Small intestine (tissue), 7 donors: Measurements from ENCODE around the gene CEP41. TPM values are rescaled to one million over a fixed set of nuclear protein-coding genes. Genes with fewer than 3 reads are reported as not detected.
"Not testable (repeated sequence)": the region's sequence is repeated elsewhere in the genome, so short reads cannot be mapped to it uniquely, and the experiment has no call there.

Source experiments
- DNase-seq, 2 donors: peaks; one replicate each; pipeline versions ENCODE4 v3.0.0 to v3.0.0-alpha.2; 2013
- FAIRE-seq: peaks from 2 replicates; lab custom pipeline; 2012; peaks lifted over from hg19 to GRCh38; lab: Jason Lieb, UNC
- H3K27ac ChIP-seq, 3 donors: one replicate each; pipeline ENCODE4 v1.5.1; 2013; ENCODE audit warnings: low read length in 2 of 3, mild to moderate bottlenecking in 2 of 3, control low read depth in 1 of 3, inconsistent platforms in 1 of 3, low read depth in 1 of 3, moderate library complexity in 1 of 3
- H3K27me3 ChIP-seq, 3 donors: one replicate each; pipeline ENCODE4 v1.6.1; 2013; ENCODE audit warnings: low read length in 3 of 3, inconsistent platforms in 1 of 3; ENCODE audit not compliant: control insufficient read depth in 3 of 3, insufficient read depth in 3 of 3
- H3K36me3 ChIP-seq, 3 donors: one replicate each; pipeline ENCODE4 v1.6.1; 2013; ENCODE audit warnings: low read length in 3 of 3, inconsistent platforms in 1 of 3, low read depth in 1 of 3, mild to moderate bottlenecking in 1 of 3, moderate library complexity in 1 of 3; ENCODE audit not compliant: control insufficient read depth in 3 of 3, insufficient read depth in 2 of 3
- H3K4me1 ChIP-seq, 3 donors: one replicate each; pipeline ENCODE4 v1.6.1; 2013; ENCODE audit warnings: low read length in 2 of 3, inconsistent platforms in 1 of 3, low read depth in 1 of 3, mild to moderate bottlenecking in 1 of 3, moderate library complexity in 1 of 3; ENCODE audit not compliant: control insufficient read depth in 3 of 3, insufficient read depth in 2 of 3
- H3K4me3 ChIP-seq, 3 donors: one replicate each; pipeline ENCODE4 v1.5.1; 2013; ENCODE audit warnings: low read length in 3 of 3, control low read depth in 1 of 3, inconsistent platforms in 1 of 3, low read depth in 1 of 3, mild to moderate bottlenecking in 1 of 3, moderate library complexity in 1 of 3
- H3K9me3 ChIP-seq, 2 donors: one replicate each; pipeline ENCODE4 v1.6.1; 2013; ENCODE audit warnings: low read depth in 1 of 2, low read length in 1 of 2; ENCODE audit not compliant: control insufficient read depth in 2 of 2, insufficient read depth in 1 of 2
- WGBS, 3 donors: extraction: QIAGEN DNeasy Blood & Tissue Kit; methylation state at CpG; one replicate each; pipeline ENCODE4 v1.1.7; 2013; 5-methylcytosine and 5-hydroxymethylcytosine counted together
- polyA plus RNA-seq, 4 donors: library from polyadenylated mRNA; stranded (reverse) in 3 of 4; unstranded in 1 of 4; fragments of 200-250 nt in 3 of 4; fragments of 120-200 nt in 1 of 4; gene quantifications; one replicate each; pipeline versions ENCODE4 v1.2.1 to v1.2.3, GENCODE V29; 2013
- donor health status: healthy with polysubstance abuse.
- donor health status: control.
- donor health status: control.
- donor health status: Bipolar disorder and iron deficiency.
- donor health status: healthy.

Gene CEP41
- polyA plus RNA-seq, 4 donors = 3.0 to 11.8 (median 6.2) TPM; not detected in 1

DNA sequence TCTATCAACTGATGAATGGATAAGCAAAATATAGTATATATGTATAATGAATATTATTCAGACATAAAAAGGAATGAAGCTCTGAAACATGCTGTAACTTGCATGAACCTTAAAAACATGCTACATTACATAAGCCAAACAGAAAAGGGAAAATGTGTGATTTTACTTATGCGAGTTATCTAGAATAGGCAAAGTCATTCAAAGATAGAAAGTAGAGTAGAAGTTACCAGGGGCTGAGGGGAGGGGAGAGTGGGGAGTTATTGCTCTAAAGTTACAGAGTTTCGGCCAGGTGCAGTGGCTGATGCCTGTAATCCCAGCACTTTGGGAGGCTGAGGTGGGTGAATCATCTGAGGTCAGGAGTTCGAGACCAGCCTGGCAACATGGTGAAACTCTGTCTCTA lies 10.5 kb upstream of the CEP41 start:
- H3K36me3 ChIP-seq, H3K27me3 ChIP-seq, H3K4me3 ChIP-seq, H3K27ac ChIP-seq, H3K9me3 ChIP-seq, H3K4me1 ChIP-seq, DNase-seq, FAIRE-seq: not testable (repeated sequence)
- 77 to 95% (median 91%) methylated on average over 3 of the region's 3 CpGs for WGBS, 3 donors

DNA sequence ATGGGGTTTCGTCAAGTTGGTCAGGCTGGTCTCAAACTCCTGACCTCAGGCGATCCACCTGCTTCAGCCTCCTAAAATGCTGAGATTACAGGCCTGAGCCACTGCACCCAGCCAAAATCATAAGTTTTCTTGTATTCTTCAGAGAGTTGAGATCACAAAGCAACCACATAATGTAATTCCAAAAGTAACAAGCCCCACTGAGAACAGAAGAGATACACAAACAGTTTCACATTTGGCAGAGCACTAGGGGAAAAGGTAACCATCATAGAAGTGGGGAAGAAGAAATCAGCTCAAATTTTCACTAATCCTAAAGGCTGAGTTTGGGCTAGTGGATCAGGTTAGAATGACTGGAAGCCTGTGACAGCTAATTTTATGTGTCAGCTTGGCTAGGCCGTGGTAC lies 5.4 kb upstream of the CEP41 start:
- Histone ChIP-seq H3K27me3 (no peaks in the 10 kb centered on the region), H3K9me3 (peaks cover 0 to 4% of the 10 kb centered on the region in 2 donors), H3K4me1 (peaks cover 0 to 5% (median 0%) of the 10 kb centered on the region in 3 donors), H3K4me3 (no peak overlapping the region), H3K36me3 (no peaks in the 10 kb centered on the region), H3K27ac (no peak overlapping the region)
- DNase-seq (no peak), FAIRE-seq (no peak)
- 72 to 86% (median 85%) methylated on average over 3 of the region's 3 CpGs for WGBS, 3 donors

DNA sequence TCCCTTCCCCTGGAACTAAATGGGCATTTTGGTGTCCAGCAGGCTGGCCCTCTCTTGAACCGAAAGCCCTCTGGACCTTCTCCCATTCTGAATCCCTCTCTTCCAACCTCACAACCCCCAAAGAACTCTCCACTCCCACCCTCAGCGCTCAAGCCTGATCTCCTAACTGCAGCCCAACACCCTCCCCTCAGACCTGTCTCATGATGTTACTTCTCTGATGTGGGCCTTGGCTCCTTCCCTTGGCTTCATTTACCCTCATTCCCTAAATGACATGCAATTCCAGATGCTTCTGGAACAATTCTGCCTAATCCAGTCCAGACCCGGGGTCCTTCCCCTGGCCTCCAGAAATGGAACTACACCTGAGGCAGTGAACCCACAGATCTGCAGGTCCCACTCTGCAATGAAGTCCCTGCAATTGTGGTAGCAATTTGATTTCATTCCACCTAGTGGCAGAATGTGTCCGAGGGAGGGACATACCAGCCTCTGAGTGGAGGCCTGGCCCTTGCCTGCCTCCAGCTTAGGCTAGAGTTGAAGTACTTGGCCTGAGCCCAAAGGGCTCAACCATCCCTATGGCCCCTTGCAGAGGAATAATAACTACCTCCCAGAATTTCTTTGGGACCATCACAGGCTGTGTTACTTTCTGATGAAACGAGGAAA lies 4.1 kb upstream of the CEP41 start:
- no peak for FAIRE-seq

DNA sequence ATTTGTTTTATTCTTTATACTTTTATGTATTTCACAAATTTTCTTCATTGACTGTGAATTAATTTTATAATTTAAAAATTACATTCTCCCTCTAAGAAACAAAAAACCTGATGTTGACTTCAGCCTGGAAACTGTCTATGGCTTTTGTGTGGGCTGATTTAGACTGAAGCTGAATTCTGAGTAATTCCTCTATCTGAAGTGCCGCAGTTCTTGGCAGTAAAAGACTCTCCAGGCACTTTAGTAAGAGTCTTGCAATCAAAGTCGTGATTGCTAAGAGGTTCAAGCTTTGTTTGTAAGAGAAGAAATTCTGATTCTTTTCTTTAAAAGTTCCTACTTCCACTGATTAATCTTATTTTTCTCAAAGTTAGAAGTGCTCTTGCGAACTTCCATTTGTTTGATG lies 3.4 kb upstream of the CEP41 start:
- FAIRE-seq (no peak), DNase-seq (no peak)
- Histone ChIP-seq H3K27me3 (no peaks in the 10 kb centered on the region), H3K4me1 (peaks cover 0 to 5% (median 4%) of the 10 kb centered on the region in 3 donors), H3K36me3 (no peaks in the 10 kb centered on the region), H3K4me3 (no peak overlapping the region), H3K27ac (no peak overlapping the region), H3K9me3 (peaks cover 0 to 8% of the 10 kb centered on the region in 2 donors)
- 60 to 90% (median 83%) methylated on average over 3 of the region's 3 CpGs for WGBS, 3 donors

More for the DNA sequence above, 4.1 kb upstream of the CEP41 start:
- DNase-seq = no peak
- Histone ChIP-seq H3K27me3 (no peaks in the 10 kb centered on the region), H3K4me3 (no peak overlapping the region), H3K4me1 (peaks cover 0 to 5% (median 4%) of the 10 kb centered on the region in 3 donors), H3K27ac (no peak overlapping the region), H3K36me3 (no peaks in the 10 kb centered on the region), H3K9me3 (peaks cover 0 to 8% of the 10 kb centered on the region in 2 donors)
- WGBS, 3 donors = 84 to 94% (median 86%) methylated on average over 5 of the region's 5 CpGs

DNA sequence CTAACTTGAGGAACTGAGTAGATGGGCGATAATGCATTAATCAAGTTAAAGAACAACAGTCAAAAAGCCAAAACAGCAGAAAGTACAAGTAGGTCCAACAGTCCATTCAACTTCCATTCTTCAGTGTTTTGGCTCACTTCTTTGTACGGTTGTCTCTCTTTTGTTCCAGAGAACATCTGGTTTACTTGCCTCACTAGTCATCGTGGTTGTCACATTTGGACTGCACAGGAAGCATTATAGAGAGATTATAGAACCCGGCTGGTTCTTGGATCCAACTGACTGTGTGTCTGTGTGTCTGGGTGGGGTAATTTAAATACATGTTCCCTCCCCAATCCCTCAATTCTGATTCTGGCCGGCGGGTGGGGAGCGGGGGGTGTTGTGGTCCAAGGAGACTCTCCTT lies 1.8 kb upstream of the CEP41 start:
- H3K36me3 ChIP-seq = no peaks in the 10 kb centered on the region
- peaks cover 0 to 5% (median 4%) of the 10 kb centered on the region in 3 donors for H3K4me1 ChIP-seq
- H3K4me3 ChIP-seq = no peak overlapping the region
- no peak for DNase-seq
- no peaks in the 10 kb centered on the region for H3K27me3 ChIP-seq
- peaks cover 0 to 7% of the 10 kb centered on the region in 2 donors for H3K9me3 ChIP-seq
- no peak for FAIRE-seq
- H3K27ac ChIP-seq = no peak overlapping the region
- 84 to 93% (median 91%) methylated on average over 7 of the region's 7 CpGs for WGBS, 3 donors

DNA sequence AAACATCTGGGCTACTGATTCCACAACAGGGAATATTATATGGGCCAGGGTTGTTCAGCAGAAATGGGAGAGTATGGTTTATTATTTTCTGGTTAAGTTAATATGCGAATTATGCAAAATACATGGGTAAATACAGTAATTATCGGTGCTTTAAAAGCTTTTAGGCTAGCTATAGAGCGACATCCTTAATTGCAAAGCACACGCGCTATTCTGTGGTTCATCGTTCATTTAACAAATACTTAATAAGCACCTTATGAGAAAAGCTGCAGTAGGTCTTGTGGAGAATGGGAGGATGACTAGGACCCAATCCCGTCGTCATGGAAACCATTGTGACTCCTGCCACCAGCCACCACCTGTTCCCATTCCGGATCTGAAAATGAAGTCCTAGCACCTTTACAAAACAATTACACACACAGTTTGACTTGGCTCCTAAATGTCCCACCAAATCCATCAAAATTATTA lies 623 bp upstream of the CEP41 start:
- peaks cover 0 to 5% (median 4%) of the 10 kb centered on the region in 3 donors for H3K4me1 ChIP-seq
- no peaks in the 10 kb centered on the region for H3K36me3 ChIP-seq
- FAIRE-seq (no peak), DNase-seq (peak; percentile 19 to 38)
- peak overlapping the region in 2 of 3 donors; percentile 21 to 48 for H3K27ac ChIP-seq
- H3K27me3 ChIP-seq = no peaks in the 10 kb centered on the region
- 20 to 32% (median 32%) methylated on average over 9 of the region's 9 CpGs for WGBS, 3 donors
- H3K9me3 ChIP-seq = peaks cover 0 to 4% of the 10 kb centered on the region in 2 donors
- peak overlapping the region; percentile 60 to 97 (median 81) for H3K4me3 ChIP-seq

DNA sequence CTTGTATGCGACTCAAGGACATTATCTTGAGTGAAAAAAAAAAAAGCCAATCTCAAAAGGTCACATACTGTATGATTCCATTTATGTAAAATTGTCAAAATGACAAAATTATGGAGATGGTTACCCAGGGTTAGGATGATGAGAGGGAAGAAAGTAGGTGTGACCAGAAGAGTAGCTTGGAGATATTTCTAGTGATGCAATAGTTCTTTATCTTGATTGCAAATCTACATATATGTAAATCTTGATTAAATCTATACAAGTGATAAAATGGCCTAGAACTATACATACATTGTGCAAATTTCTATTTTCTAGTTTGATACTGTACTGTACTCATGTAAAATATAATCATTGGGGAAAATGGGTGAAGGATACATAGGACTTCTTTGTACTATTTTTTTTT lies 4.6 kb downstream of the CEP41 start:
- Histone ChIP-seq H3K27me3 (no peaks in the 10 kb centered on the region), H3K4me3 (no peak overlapping the region), H3K4me1 (peaks cover 0 to 5% (median 4%) of the 10 kb centered on the region in 3 donors), H3K9me3 (peaks cover 0 to 4% of the 10 kb centered on the region in 2 donors), H3K27ac (no peak overlapping the region), H3K36me3 (no peaks in the 10 kb centered on the region)
- WGBS, 3 donors = 94 to 97% (median 96%) methylated on average over 1 of the region's 1 CpG
- no peak for DNase-seq
- no peak for FAIRE-seq

DNA sequence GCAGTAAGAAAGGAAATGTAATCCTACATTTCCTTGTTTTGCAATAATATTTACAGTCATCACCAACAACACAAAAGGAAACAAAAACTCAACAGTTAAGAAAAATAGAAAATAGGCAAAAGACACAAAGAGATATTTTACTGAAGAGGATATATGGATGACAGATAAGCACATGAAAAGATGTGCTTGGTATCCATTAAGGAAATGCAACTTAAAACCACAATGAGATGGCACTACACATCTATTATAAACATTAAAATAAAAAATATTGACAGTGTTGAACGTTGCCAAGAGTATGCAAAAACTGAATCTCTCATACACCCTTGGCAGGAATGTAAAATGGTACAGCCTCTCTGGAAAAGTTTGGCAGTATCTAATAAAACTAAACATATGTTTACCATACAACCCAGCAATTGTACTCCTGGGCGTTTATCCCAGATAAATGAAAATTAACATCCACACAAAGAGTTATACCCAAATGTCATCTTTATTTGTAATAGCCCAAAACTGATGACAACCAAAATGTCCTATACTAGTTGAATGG lies 5.4 kb downstream of the CEP41 start:
- Histone ChIP-seq H3K4me3 (no peak overlapping the region), H3K4me1 (peaks cover 0 to 5% (median 3%) of the 10 kb centered on the region in 3 donors), H3K36me3 (no peaks in the 10 kb centered on the region), H3K27ac (no peak overlapping the region), H3K9me3 (peaks cover 0 to 3% of the 10 kb centered on the region in 2 donors), H3K27me3 (no peaks in the 10 kb centered on the region)
- WGBS, 3 donors = 64 to 82% (median 73%) methylated on average over 2 of the region's 2 CpGs
- no peak for DNase-seq
- no peak for FAIRE-seq
